ENCODE measurements around the gene PKD2L1.
"Not testable (repeated sequence)": the region's sequence is repeated elsewhere in the genome, so short reads cannot be mapped to it uniquely, and the experiment has no call there.

The PKD2L1 gene

DNA sequence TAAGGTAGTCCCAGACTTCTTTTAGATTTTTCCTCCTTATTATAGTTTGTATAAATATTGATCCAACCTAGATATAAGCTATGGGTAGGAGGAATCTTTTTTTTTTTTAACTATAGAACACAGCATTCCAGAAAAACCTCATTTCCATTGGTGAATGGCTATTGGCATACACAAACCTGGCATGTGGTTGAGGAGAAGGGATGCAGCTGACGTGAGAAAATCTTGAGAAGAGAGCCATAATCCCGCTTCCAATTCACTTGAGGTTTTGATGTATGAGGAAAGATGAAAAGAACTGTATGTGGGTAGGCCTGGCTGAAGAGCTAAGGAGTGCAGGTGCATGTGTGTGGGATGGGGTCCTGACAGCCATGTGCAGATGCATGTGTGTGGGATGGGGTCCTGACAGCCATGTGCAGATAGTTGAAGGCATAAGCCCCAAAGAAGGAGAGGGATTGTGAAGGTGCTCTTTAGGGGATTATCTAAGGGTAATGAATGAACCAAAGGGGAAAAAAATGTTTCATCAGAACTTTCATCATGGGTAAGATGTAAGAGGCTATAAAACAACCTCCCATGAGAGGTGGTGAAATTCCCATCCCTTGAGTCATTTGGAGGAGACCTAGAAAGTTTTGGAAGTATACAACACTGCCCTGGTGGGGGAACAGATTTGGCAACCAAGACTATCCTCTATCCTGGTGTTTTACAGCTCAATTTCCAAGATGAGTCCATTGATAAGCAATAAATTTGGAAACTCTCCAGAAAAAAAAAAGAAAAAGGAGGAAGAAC lies 3.8 kb upstream of the PKD2L1 start:
- DNase-seq, result no peak

DNA sequence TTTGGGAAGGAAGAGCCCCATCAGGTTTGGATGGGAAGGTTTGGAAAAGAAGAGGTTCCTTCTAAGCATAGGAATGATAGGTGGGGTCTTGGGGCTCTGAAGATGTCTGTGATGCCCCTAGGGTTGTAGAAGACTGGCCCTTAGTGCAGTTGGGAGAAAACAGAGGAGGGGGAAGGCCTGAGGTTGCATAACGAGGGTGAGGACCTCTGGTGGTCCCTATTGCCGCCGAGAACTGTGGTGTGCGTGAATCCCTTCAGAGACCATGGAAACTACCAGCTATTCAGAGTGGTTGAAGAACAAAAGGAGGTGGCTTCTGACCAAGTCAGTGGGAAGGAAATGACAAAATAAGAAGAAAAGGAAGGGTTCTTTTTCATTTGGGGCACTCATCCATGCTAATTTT lies 3.1 kb upstream of the PKD2L1 start:
- DNase-seq, result no peak

DNA sequence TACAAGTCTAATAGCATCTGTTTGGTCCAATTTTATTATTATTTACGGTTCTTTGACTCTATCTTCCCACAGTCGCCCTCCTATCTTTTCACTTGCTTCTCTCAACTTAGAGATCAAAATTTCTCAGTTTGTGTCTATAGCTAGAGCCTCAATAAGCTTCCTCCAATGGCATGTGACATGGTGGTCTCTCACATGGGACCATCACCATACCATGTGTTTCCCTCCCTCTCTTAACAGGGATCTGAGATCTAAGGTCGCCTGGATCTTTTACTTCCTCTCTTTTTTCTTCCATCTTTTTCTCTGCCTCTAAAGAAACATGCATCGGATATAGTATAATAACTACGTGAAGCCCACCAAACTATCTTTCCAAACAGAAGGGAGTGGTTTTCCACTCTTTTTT lies 1.8 kb downstream of the PKD2L1 start:
- DNase-seq, result no peak

DNA sequence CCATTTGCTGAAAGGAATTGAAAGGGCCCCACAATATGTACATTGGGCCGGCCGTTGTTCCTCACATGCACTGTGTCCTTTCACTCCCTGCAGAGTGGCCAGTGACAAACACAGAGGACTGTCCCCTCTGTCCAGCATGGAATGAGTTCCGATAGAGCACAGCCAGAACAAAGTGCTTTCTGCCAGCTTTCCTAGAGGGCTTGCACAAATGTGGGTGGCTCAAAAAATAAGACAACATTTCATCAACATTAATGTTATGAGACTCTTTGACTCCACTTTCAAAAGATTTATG lies 2.4 kb downstream of the PKD2L1 start:
- DNase-seq, result no peak

DNA sequence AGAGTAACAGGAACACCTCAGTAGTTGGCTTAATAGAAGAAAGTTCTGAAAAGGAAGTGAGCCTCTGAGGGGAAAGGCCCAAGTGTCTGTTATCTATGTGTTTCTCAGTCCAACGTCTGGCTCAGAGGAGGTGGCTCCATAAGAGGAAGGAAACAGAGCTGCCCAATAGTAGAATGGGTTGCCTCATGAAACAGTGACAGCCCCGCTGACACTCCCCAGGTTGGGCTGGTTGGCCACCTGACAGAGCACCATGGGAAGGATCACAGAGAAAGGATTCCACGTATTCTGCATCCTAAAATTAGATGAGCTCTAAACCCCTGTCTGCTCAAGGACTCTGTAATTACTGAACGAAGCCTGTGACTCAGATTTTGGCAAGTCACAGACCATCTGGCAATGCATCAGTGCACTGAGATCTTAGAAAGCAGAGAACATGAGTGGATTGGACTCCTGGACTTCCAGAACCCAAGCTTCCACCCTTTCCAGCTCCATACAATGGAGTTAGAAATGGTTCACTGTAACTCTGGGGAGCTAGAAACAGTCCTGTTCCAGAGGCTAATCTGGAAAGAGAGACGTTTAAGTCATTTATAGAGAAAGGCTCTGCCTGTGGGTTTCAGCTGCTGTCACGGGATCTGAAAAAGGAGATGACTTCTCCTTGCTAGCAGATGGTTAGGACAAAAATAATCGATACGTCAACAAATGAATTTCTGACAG lies 2.9 kb downstream of the PKD2L1 start:
- DNase-seq, result peak; percentile 30 to 72

DNA sequence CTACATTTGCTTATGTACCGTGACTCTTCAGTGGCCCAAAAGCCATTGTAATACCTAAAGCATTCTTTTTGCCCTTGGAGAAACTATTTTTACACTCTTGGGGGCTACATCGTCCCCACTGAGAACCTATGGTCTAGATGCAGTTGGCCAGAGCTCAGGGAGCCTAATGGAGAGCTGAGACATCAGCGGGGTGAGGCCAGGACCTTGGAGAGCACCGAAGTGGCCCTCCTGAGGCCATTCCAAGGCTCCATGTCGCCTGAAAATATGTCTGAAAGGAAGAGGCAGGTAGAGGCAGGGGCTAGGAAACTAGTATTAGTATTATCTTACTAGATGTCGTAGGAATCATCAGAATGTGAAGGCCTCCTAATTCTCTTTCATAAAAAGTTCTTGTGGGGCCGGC lies 4.9 kb downstream of the PKD2L1 start:
- DNase-seq, result no peak

DNA sequence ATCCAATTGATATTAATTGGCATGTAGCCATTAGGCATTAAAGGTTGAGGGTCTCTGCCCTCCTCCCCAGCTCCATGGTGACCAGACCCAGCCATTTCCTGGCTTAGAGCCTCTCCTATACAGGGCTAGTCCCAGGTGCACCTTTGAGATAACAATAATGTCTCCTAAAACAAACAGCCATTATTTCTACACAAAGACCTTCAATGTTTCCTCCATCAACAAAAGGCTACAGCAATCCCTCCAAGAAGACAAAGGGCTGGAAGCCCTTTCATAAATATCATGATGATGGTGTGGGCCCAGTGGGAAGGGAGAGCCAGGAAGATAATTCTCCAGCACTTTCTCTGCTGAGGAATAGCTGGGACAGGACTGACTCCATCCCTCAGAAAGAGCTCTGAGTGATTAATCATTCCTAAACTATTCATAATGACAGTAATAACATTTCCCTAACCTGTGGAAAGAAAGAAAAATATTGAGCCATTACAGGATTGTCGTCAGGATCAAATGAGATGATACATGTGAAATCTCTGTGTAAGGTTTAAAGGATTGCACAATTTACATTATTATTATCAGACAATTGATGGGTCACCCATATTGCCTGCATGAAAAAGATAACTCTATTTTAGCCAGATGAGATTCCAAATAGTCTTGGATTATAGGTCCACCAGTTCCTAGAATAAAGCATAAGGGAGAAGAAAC lies 10.2 kb downstream of the PKD2L1 start:
- no peak for DNase-seq

DNA sequence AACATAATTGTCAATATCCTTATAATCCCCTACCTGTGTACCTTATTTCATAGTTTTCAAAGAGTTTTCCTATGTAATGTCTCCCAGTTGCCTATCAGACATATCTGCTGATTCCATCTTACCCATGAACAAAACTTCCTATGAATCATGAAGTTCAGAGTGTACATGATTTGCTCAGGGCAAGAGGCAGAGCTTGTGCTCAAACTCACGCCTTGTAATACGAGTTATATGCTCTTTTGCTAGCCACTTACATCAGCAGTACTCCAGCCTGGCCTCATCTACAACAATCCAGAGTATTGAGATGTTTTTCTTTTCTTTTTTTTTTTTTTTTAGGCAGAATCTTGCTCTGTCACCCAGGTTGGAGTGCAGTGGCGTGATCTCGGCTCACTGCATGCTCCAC lies 11.8 kb downstream of the PKD2L1 start:
- DNase-seq, result no peak

DNA sequence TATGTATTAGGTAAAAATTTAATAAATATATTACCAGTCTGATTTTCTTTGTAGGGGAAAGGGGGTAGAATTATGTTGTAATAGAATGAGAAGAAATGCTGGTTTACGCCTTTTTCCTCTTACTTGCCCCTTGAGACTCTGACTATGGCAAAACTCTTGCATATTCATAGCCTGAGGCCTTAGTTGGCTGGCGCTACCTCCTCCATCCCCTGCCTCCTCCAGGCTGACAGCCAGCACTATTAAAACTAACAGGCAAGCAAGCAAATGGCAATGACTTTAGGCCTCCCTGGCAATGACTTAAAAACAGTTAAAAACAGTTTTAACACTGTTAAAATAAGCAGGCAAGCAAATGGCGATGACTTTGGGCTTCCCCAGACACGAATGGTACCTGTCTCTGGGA lies 14.4 kb downstream of the PKD2L1 start:
- DNase-seq, result no peak

DNA sequence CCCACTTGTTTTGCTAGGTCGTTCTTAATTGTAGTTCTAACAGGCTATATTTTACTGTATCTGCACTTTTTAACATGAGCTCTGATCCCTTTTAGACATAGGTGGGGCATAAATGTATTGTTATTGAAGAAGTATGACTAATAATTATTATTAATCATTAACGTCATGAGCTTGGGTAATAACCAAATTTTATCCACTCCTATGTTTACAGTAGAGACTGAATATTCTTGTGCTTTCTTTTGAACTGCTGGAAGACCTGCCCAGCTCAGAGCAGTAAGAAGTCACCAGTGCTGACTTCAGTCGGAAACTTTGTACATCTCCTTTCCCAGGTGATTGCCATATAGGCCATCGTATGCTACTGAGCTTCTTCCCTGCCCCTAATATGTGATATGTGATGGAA lies 18.7 kb downstream of the PKD2L1 start:
- no peak for DNase-seq

DNA sequence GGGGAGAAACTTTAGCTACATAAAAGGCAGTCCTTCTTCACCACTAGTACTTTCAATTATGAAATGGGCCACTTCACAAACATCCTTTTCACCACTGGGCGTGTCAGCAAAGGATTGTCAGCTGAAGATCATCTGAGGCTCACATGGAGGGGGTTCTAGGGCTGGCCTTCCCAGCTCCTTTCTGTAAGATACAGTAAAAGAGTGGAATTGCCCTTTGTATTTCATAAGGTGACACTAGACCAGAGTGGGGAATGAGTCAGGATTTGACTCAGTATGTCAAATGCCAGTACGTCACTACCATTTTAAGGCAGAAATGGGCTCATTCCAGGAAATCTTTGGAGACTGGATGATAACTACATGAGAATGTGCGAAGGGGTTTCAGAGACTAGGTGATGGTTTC lies 22.3 kb downstream of the PKD2L1 start:
- DNase-seq, result no peak

DNA sequence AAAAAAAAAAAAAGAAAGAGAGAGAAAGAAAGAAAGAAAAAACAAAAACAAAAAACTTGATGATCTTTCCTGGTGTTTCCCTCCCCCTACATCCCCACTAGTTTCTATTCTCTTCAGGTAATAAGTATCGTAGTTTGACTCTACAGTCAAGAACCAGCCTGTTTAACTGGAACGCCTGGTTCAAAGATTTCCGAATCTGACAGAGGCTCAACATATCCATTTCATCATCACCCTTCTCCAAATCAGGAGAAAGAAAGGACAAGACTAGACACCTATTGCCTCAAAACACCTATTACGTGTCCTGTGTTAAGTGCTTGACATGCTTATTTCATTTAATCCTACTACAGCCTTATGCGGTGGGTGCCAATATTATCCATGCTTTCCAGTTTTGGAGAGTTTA lies 23.2 kb downstream of the PKD2L1 start:
- no peak for DNase-seq

DNA sequence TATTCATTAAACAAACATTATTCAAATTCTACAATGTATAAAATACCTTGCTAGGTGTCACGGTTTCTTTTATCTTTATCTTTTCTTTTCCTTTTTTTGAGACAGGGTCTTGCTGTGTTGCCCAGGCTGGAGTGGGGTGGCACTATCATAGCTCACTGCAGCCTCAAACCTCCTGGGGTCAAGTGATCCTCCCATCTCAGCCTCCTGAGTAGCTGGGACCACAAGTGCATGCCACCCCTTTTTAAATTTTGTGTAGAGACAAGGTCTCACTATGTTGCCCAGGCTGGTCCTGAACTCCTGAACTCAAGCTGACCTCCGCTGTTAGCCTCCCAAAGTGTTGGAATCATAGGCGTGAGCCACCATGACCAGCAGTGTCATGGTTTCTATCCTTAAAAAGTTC lies 25.6 kb downstream of the PKD2L1 start:
- DNase-seq, result no peak

DNA sequence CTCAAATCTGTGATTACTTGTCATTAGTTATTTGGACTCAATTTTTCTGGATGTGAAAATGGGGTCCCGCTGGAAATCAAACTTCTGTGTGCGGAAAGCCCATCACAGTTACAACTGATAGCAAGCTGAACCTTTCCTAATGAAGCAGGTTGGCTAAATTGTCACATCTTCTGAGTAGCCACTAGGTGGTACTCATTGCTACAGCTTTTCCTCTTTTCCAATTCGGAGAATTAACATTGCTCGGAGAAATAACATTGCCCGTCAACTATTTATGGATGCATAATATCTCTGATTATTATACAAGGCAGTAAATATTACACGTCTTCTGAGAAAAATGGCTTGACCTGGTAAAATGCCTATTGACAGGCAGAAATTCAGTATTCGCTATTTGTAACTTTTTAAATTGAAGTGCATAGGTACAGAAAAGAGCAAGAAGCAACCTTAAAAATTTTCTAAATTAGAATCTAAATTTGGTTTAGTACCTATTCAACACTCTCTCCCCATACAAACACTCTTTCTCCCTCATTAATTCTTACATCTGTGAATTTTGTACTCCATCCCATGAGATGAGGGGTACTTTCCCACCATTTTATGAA lies 26.2 kb downstream of the PKD2L1 start:
- DNase-seq, result peak in 1 of 2 experiments; percentile 10

DNA sequence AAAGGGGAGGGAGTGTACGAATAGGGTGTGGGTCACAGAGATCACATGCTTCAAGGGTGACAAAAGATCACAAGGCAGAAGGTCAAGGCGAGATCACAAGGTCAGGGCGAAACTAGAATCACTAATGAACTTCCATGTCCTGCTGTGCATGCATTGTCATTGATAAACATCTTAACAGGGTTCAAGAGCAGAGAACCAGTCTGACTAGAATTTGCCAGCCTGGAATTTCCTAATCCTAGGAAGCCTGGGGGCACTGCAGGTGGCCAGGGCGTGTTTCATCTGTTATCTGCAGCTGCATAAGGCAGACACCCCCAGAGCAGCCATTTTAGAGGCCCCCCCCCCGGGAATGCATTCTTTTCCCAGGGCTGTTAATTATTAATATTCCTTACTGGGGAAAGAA lies 28.9 kb downstream of the PKD2L1 start:
- DNase-seq, result not testable (repeated sequence)

DNA sequence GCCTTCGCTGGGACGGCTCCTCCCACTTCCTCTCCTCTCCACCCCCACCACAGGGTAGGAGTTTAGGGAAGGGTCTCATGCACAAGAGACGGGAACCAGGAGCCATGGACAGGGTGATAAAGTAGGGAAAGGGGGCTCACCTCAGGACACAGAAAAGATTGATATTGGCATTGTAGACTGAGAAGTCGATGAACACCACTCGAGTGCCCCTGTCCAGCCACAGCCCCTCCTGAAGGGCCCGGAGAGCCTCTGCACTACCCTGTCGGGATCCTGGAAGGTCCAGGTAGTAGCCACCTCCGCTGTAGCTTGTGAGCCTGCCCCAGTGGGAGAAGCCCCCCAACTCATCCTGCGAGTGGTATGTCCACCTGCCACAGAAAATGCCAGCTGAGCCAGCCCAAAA lies 32.8 kb downstream of the PKD2L1 start:
- DNase-seq, result no peak

DNA sequence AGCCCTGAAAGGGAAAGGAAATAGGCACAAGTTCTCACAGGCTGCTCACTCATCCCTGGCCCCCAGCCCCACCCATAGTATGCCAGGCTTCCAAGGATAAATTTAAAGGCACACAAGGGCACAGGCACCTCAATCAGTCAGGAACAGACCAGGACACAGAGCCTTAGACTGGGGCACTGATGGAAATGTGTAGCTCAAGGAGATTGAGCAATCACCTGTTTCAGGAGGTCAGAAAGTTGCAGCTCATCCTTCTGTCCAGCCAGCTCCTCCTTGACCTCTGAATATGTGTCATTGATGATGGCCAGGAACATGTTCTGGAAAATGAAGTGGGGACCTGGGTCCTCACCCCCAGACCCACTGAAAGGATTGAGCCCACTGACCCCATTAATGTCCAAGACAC lies 37.0 kb downstream of the PKD2L1 start:
- DNase-seq, result no peak

DNA sequence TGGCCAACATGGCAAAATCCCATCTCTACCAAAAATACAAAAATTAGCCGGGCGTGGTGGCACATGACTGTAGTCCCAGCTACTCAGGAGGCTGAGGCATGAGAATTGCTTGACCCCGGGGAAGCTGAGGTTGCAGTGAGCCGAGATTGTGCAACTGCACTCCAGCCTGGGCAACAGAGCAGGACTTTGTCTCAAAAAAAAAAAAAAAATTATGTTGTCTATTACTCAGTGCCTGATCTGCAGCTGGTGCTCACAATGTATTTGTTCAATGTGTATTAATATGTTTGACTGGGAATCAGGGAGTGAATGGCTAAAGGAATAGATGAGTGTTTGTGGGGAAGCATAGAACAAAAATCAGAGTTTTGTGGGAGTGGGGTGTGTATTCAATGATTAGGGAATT lies 37.7 kb downstream of the PKD2L1 start:
- DNase-seq, result not testable (repeated sequence)

DNA sequence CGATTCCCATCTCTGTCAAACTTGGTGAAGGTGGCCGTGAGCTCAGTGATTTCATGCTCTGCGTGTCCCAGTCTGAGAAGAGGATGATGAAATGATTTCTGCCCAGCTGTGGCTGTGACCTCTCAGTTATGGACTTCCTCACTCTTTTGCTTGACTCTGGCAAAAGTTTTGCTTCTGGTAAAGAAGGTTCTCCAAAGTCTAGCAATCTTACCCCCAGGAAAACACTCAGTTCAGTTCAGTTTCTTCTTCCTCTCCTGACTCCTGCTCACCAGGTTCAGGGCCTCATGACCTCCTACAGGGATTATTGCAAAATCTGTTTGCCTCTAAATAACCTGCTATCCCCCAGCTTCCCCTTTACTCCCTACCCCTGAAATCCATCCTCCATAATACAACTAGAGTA lies 38.7 kb downstream of the PKD2L1 start:
- no peak for DNase-seq

DNA sequence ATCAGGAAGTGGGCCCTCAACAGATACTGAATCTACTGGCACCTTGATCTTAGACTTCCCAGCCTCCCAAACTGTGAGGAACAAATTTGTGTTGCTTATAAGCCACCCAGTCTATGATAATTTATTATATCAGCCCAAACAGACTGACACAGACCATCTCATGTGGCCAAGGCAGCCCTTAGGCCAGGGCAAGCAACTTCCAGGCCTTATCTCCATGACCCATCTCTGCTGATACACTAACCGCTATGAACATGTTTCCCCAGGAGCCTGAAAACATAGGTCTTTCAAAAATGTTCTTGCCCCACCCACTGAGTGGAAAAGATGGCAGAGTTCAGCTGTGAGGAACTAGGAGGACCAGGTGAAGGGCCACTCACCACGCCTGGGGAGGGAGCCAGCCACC lies 40.4 kb downstream of the PKD2L1 start:
- no peak for DNase-seq

DNA sequence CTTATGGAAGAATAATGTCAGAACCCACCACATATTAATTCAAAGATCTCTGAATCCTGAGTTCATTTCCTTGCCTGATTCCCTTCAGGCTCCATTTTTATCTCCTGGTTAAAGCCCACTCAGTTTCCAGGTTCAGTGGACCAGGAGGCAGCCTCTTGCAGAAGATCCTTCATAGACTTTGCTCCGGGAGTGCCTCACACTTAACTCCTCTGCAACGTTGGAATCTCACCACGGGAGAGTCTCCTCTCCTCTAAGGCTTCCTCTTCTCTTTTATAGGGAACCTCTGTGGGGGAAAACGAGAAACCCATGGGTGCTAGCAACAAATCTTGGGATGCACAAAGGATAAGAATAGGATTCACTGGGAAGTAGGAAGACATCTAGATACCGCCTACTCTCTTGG lies 41.8 kb downstream of the PKD2L1 start:
- no peak for DNase-seq

DNA sequence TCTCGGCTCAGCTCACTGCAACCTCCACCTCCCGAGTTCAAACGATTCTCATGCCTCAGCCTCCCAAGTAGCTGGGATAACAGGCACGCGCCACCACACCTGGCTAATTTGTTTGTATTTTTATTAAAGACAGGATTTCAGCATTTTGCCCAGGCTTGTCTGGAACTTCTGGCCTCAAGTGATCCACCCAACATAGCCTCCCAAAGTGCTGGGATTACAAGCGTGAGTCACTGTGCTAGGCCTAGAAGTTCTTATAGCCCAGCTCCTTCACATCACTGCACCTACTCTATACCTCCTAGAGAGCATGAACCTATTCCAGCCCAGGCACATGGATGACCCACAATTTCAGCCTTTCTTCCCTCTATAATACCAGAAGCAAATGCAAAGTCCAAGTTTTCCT lies 42.3 kb downstream of the PKD2L1 start:
- no peak for DNase-seq

DNA sequence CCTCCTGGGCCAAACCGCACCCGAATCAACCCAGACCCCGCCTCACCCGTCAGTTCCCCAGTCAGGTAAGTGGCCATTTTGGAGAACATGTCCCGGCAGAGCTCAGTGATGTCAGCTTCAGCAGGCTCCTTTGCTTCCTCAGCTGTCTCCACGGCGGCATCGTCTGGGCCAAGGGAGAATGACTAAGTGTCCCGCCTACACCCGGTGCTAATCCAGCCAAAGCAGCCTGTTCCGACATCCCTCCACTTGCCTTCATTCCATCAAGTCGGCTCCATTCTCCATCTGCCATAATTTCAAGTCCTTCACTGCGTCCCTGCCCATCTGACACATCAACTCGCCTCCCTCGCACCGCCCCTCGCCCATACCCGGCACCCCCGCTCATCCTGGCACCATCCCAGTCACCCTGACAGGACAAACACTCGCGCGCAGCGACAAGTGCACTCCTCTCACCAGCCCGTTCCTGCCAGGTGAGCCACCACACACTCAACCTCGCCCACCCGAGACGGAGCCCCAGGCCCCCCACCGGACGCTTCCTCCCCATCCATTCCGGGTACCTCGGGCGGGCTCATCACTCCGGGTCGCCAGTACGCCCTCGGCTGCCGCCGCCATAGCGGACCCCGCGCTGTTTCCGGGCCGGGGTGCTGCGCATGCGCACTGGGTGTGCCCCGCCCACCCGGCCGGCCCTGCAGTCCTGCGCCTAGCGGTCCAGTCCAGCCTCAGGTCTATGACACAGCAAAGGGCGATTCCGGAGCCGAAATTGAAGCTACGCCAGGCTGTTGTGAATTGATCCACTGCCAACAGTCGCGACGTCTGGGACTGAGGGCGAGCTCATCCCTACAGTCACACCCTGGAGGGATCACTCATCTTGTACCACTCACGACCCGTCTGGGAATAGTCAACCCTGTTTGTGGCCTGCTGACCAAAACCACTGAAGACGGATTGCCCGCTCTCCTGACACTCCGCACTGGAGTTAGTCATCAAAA lies 43.7 kb downstream of the PKD2L1 start, which contains the start of gene BLOC1S2:
Gene BLOC1S2, minus strand, starts transcription at position 630 of the 983 bp plus-strand sequence. Its CDS starts 21 bp downstream, at position 609.
- DNase-seq, result peak; percentile 39 to 65

Measured in NCI-H524 (cell line).